ENCODE measurements around the gene CEACAM20. TPM values are rescaled to one million over a fixed set of nuclear protein-coding genes. Genes with fewer than 3 reads are reported as not detected.

CEACAM20 gene
- total and polyA plus RNA-seq, 10 of the 15 experiments (the other 5 are each of a cell fraction or from before 2014, with no cell fraction given) = not detected

GRCh38 chr19:44499962-44500949 lies 29.2 kb downstream of the CEACAM20 start, which contains the start of gene ZNF180 (continued):
- peak; percentile 89; the same call in 1 of the 2 replicates for TF ChIP-seq ZNF207 (IDR thresholded peaks at IDR 0.05; ENCODE audit: borderline replicate concordance)
- TF ChIP-seq CREB1 (IDR thresholded peaks at IDR 0.05; ENCODE audit: low read depth) = peak; percentile 96
- TF ChIP-seq ATF7 (IDR thresholded peaks at IDR 0.05; ENCODE audit: low read depth) = peak; percentile 61
- no peak for TF ChIP-seq RAD21 (IDR thresholded peaks at IDR 0.05; ENCODE audit: insufficient read depth, low read depth, low read length)
- no peak for TF ChIP-seq ZNF217 (IDR thresholded peaks at IDR 0.05)
- TF ChIP-seq POLR2AphosphoS2 (IDR thresholded peaks at IDR 0.05; ENCODE audit: low read depth, low read length) = peak; percentile 67; the same call in 1 of the 2 replicates
- 0 out of 3 replicates have a peak, but pooled peaks have one; percentile 12 for TF ChIP-seq POU2F2 (IDR thresholded peaks at IDR 0.05; ENCODE audit: borderline replicate concordance, low read depth, low read length)
- peak; percentile 62 for TF ChIP-seq RUNX3 (IDR thresholded peaks at IDR 0.05; ENCODE audit: low read length)
- TF ChIP-seq CREM (IDR thresholded peaks at IDR 0.05; ENCODE audit: low read depth) = peak; percentile 98
- no peak for TF ChIP-seq BCL11A (IDR thresholded peaks at IDR 0.05; ENCODE audit: low read depth, low read length)
- TF ChIP-seq SIN3A (IDR thresholded peaks at IDR 0.05; ENCODE audit: low read depth, low read length) = peak; percentile 88; the same call in 1 of the 2 replicates
- TF ChIP-seq SMARCA5 (IDR thresholded peaks at IDR 0.05) = peak; percentile 84
- peak; percentile 70 for TF ChIP-seq E2F8 (IDR thresholded peaks at IDR 0.05; ENCODE audit: low read depth, partially characterized antibody)
- TF ChIP-seq YY1 (IDR thresholded peaks at IDR 0.05; ENCODE audit: low read depth, low read length) = peak; percentile 94
- TF ChIP-seq ATF3 (IDR thresholded peaks at IDR 0.05; ENCODE audit: borderline replicate concordance, extremely low read depth, low read depth, low read length) = peak; percentile 44; the same call in 1 of the 2 replicates
- peak; percentile 34 for TF ChIP-seq SP1 (IDR thresholded peaks at IDR 0.05; ENCODE audit: low read depth, low read length)
- peak in 2 of 3 experiments; percentile 26 to 39; a peak in 1 of 6 replicates for TF ChIP-seq CTCF (IDR thresholded peaks at IDR 0.05 in 2 of 3, conservative IDR thresholded peaks at IDR 0.05 in 1 of 3; ENCODE audit: control insufficient read depth in 2 of 3, extremely low read depth in 1 of 3, insufficient read depth in 1 of 3, low read depth in 3 of 3, low read length in 3 of 3)
- no peak for TF ChIP-seq IRF4 (IDR thresholded peaks at IDR 0.05; ENCODE audit: low read depth, low read length)
- no peak for TF ChIP-seq CHD2 (IDR thresholded peaks at IDR 0.05; ENCODE audit: borderline replicate concordance, low read depth, low read length)
- TF ChIP-seq USF2 (IDR thresholded peaks at IDR 0.05; ENCODE audit: borderline replicate concordance, low read depth, low read length) = no peak
- no peak for TF ChIP-seq ZNF622 (IDR thresholded peaks at IDR 0.05)
- peak; percentile 74; the same call in 1 of the 2 replicates for TF ChIP-seq TAF1 (IDR thresholded peaks at IDR 0.05; ENCODE audit: borderline replicate concordance, low read depth, low read length)
- no peak for TF ChIP-seq TBL1XR1 (IDR thresholded peaks at IDR 0.05; ENCODE audit: low read depth, low read length)
- no peak for TF ChIP-seq JUND (IDR thresholded peaks at IDR 0.05; ENCODE audit: low read depth, low read length)
- peak; percentile 41; the same call in 1 of the 2 replicates for TF ChIP-seq BACH1 (IDR thresholded peaks at IDR 0.05; ENCODE audit: borderline replicate concordance)

All from GM12878 (cell line).